B cell (primary cell): ENCODE data around the gene TBC1D22A. TPM values are rescaled to one million over a fixed set of nuclear protein-coding genes. Genes with fewer than 3 reads are reported as not detected.

ENCODE experiments used
- ATAC-seq: fragments of 200-7000 bp; cut with Tn5 transposase; one replicate; pipeline ENCODE4 v1.10.0; 2021; ENCODE audit warnings: low read depth, mild to moderate bottlenecking, moderate number of reproducible peaks, moderate library complexity
- CTCF ChIA-PET: fragments of 350-600 bp; sonication (Branson Sonifier 250); formaldehyde crosslinking; loops from one replicate; lab custom pipeline; 2021; ENCODE audit warnings: antibody characterized with exemption, inconsistent platforms; lab: Charles Lee
- POLR2A ChIA-PET: fragments of 350-600 bp; sonication (Branson Sonifier 250); formaldehyde crosslinking; loops from one replicate; lab custom pipeline; 2021; ENCODE audit warnings: antibody characterized with exemption; lab: Charles Lee
- DNase-seq: peaks from one replicate; pipeline ENCODE4 v3.0.0; 2013
- H2AFZ ChIP-seq: 2 replicates; pipeline ENCODE4 v1.6.1; 2012; ENCODE audit warnings: mild to moderate bottlenecking, low read depth, low read length; ENCODE audit not compliant: insufficient read depth, poor library complexity, severe bottlenecking
- H3K27ac ChIP-seq, 2 donors: 1 replicate in 1 of 2; 2 replicates in 1 of 2; pipeline ENCODE4 v1.5.1; 2012 to 2013; ENCODE audit warnings: low read length in 2 of 2, mild to moderate bottlenecking in 2 of 2, moderate library complexity in 1 of 2
- H3K27me3 ChIP-seq, 4 experiments: fragments of 200-600 bp in 1 of 4; sonication (generic) in 1 of 4; replicated peaks in 1 of 4; 1 replicate in 2 of 4; 2 replicates in 2 of 4; pipeline versions ENCODE4 v1.6.1 to v1.7.0; 2013 to 2016; ENCODE audit warnings: low read length in 3 of 4, mild to moderate bottlenecking in 2 of 4, mixed read lengths in 1 of 4, moderate library complexity in 1 of 4; ENCODE audit not compliant: insufficient read depth in 4 of 4, control insufficient read depth in 3 of 4; ENCODE audit errors: control extremely low read depth in 1 of 4
- H3K36me3 ChIP-seq, 2 experiments: replicated peaks in 1 of 2; 1 replicate in 1 of 2; 2 replicates in 1 of 2; pipeline versions ENCODE4 v1.6.1 to v1.7.1; 2013; ENCODE audit warnings: low read length in 1 of 2; ENCODE audit not compliant: insufficient read depth in 2 of 2, control insufficient read depth in 1 of 2; ENCODE audit errors: control extremely low read depth in 1 of 2, extremely low read depth in 1 of 2
- H3K4me1 ChIP-seq, 2 donors: fragments of 200-600 bp in 1 of 2; sonication (generic) in 1 of 2; 1 replicate in 1 of 2; 2 replicates in 1 of 2; pipeline versions ENCODE4 v1.5.1 to v1.6.1; 2013 to 2017; ENCODE audit warnings: low read length in 2 of 2; ENCODE audit not compliant: control insufficient read depth in 2 of 2, insufficient read depth in 2 of 2
- H3K4me2 ChIP-seq: replicated peaks from 2 replicates; pipeline ENCODE3; 2012; ENCODE audit warnings: mild to moderate bottlenecking, low read depth, low read length; ENCODE audit not compliant: poor library complexity, severe bottlenecking
- H3K4me3 ChIP-seq, 5 experiments: fragments of 200-600 bp in 1 of 5; sonication (generic) in 1 of 5; 1 replicate in 3 of 5; 2 replicates in 2 of 5; pipeline versions ENCODE4 v1.5.1 to v1.7.0; 2011 to 2016; ENCODE audit warnings: low read length in 4 of 5, mild to moderate bottlenecking in 4 of 5, low read depth in 2 of 5, control low read depth in 1 of 5, moderate library complexity in 1 of 5; ENCODE audit not compliant: insufficient read depth in 1 of 5; ENCODE audit errors: control extremely low read depth in 1 of 5, extremely low read depth in 1 of 5
- H3K79me2 ChIP-seq: fragments of 200-600 bp; sonication (generic); one replicate; pipeline ENCODE4 v1.6.0; 2016; ENCODE audit warnings: low read length; ENCODE audit not compliant: control insufficient read depth, insufficient read depth
- H3K9ac ChIP-seq: fragments of 200-600 bp; sonication (generic); 2 replicates; pipeline ENCODE4 v1.6.1; 2017; ENCODE audit warnings: mild to moderate bottlenecking, low read length, moderate library complexity
- H3K9me3 ChIP-seq, 3 donors: one replicate each; pipeline versions ENCODE4 v1.6.1 to v1.7.1; 2013; ENCODE audit warnings: low read length in 2 of 3; ENCODE audit not compliant: control insufficient read depth in 2 of 3, insufficient read depth in 1 of 3; ENCODE audit errors: control extremely low read depth in 1 of 3
- H4K20me1 ChIP-seq: 2 replicates; pipeline ENCODE4 v1.6.0; 2012; ENCODE audit warnings: mild to moderate bottlenecking, low read length; ENCODE audit not compliant: insufficient read depth, control insufficient read depth, poor library complexity, severe bottlenecking
- H3K27ac Mint-ChIP-seq: one replicate; pipeline ENCODE4 v1.8.0; 2021; ENCODE audit warnings: mixed read lengths
- H3K27me3 Mint-ChIP-seq: one replicate; pipeline ENCODE4 v1.8.0; 2021; ENCODE audit warnings: mixed read lengths
- H3K4me1 Mint-ChIP-seq: one replicate; pipeline ENCODE4 v1.8.0; 2021; ENCODE audit warnings: mixed read lengths
- H3K4me3 Mint-ChIP-seq: one replicate; pipeline ENCODE4 v1.8.0; 2021; ENCODE audit warnings: mixed read lengths
- H3K9me3 Mint-ChIP-seq: one replicate; pipeline ENCODE4 v1.8.0; 2022; ENCODE audit warnings: mixed read lengths; ENCODE audit not compliant: insufficient read depth
- EZH2 ChIP-seq: IDR thresholded peaks from 2 replicates; pipeline ENCODE4 v1.6.1; 2012; ENCODE audit warnings: borderline replicate concordance, low read depth, mild to moderate bottlenecking, moderate library complexity, low read length; ENCODE audit not compliant: insufficient read depth, poor library complexity, severe bottlenecking
- WGBS: methylation state at CpG from one replicate; pipeline ENCODE4 v1.1.5; 2013; ENCODE audit warnings: missing lambda C conversion rate; ENCODE audit not compliant: insufficient coverage; 5-methylcytosine and 5-hydroxymethylcytosine counted together
- intact Hi-C: fragments of 100-400 bp; cut with micrococcal nuclease; formaldehyde crosslinking; loops from one replicate; pipeline ENCODE4 v1.10.0; 2022
- polyA plus RNA-seq: library from polyadenylated mRNA; depleted of rRNA; stranded (reverse); fragments of >200 nt; gene quantifications from 2 replicates; pipeline ENCODE4 v1.2.3, GENCODE V29; 2012
- total RNA-seq, 2 donors: library from RNA; stranded (reverse); fragments of 120-200 nt in 1 of 2; gene quantifications; 1 replicate in 1 of 2; 2 replicates in 1 of 2; pipeline versions ENCODE4 v1.2.3 to v1.2.4, GENCODE V29; 2013 to 2022
- TF ChIP-seq, protein P1 (sequence below): fragments of 200-600 bp; IDR thresholded peaks from one replicate; pipeline ENCODE4 v1.8.0; 2022; ENCODE audit warnings: antibody characterized with exemption, mild to moderate bottlenecking

TBC1D22A gene
- total and polyA plus RNA-seq, 2 donors (not counting 1 experiment from before 2014, with no cell fraction given): 73.8 to 128 TPM

GRCh38 chr22:46982635-46983034 lies 220.2 kb downstream of the TBC1D22A start:
- POLR2A ChIA-PET: no interaction called here
- WGBS: over 99% methylated on average over 14 of the region's 14 CpGs

GRCh38 chr22:46983046-46983445 lies 220.6 kb downstream of the TBC1D22A start:
- no peak overlapping the region for H3K9ac ChIP-seq
- no peak overlapping the region for H3K4me3 Mint-ChIP-seq
- H2AFZ ChIP-seq: no peak overlapping the region
- H3K4me1 Mint-ChIP-seq: peaks cover 3% of the 10 kb centered on the region
- ChIA-PET CTCF (no interaction called here), POLR2A (no interaction called here)
- no peaks in the 10 kb centered on the region for H3K27me3 Mint-ChIP-seq
- peaks cover 0 to 51% of the 10 kb centered on the region in 2 experiments for H3K36me3 ChIP-seq
- H3K4me2 ChIP-seq: no peak overlapping the region
- no peak overlapping the region for H3K27ac ChIP-seq
- H3K27ac Mint-ChIP-seq: no peak overlapping the region
- ATAC-seq (no peak), DNase-seq (no peak)
- H3K9me3 Mint-ChIP-seq: no peaks in the 10 kb centered on the region
- TF ChIP-seq, protein P1, sequence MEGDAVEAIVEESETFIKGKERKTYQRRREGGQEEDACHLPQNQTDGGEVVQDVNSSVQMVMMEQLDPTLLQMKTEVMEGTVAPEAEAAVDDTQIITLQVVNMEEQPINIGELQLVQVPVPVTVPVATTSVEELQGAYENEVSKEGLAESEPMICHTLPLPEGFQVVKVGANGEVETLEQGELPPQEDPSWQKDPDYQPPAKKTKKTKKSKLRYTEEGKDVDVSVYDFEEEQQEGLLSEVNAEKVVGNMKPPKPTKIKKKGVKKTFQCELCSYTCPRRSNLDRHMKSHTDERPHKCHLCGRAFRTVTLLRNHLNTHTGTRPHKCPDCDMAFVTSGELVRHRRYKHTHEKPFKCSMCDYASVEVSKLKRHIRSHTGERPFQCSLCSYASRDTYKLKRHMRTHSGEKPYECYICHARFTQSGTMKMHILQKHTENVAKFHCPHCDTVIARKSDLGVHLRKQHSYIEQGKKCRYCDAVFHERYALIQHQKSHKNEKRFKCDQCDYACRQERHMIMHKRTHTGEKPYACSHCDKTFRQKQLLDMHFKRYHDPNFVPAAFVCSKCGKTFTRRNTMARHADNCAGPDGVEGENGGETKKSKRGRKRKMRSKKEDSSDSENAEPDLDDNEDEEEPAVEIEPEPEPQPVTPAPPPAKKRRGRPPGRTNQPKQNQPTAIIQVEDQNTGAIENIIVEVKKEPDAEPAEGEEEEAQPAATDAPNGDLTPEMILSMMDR: no peak
- no peak for TF ChIP-seq EZH2
- peaks cover 75% of the 10 kb centered on the region for H4K20me1 ChIP-seq
- 100% methylated on average over 3 of the region's 4 CpGs for WGBS
- H3K79me2 ChIP-seq: peaks cover 62% of the 10 kb centered on the region
- no peaks in the 10 kb centered on the region for H3K4me1 ChIP-seq
- intact Hi-C loops: no loop called here
- H3K27me3 ChIP-seq: no peaks in the 10 kb centered on the region
- H3K9me3 ChIP-seq: no peaks in the 10 kb centered on the region
- no peak overlapping the region for H3K4me3 ChIP-seq

More at GRCh38 chr22:46982635-46983034, 220.2 kb downstream of the TBC1D22A start:
- TF ChIP-seq EZH2: no peak
- TF ChIP-seq, protein P1: no peak
- no peaks in the 10 kb centered on the region for H3K4me1 ChIP-seq
- no peak overlapping the region for H3K4me2 ChIP-seq
- intact Hi-C loops: no loop called here
- H3K9ac ChIP-seq: no peak overlapping the region
- H4K20me1 ChIP-seq: peaks cover 75% of the 10 kb centered on the region
- no peak overlapping the region for H3K4me3 ChIP-seq
- Mint-ChIP-seq H3K27me3 (no peaks in the 10 kb centered on the region), H3K27ac (no peak overlapping the region), H3K4me3 (no peak overlapping the region), H3K4me1 (peaks cover 2% of the 10 kb centered on the region), H3K9me3 (no peaks in the 10 kb centered on the region)
- H3K36me3 ChIP-seq: peaks cover 0 to 55% of the 10 kb centered on the region in 2 experiments
- peaks cover 66% of the 10 kb centered on the region for H3K79me2 ChIP-seq
- DNase-seq: no peak
- H3K27ac ChIP-seq: no peak overlapping the region
- H3K27me3 ChIP-seq: no peaks in the 10 kb centered on the region
- H2AFZ ChIP-seq: no peak overlapping the region
- H3K9me3 ChIP-seq: no peaks in the 10 kb centered on the region
- CTCF ChIA-PET: no interaction called here
- no peak for ATAC-seq
